GM12878 (cell line): ENCODE data around the gene GALNTL6. TPM values are rescaled to one million over a fixed set of nuclear protein-coding genes. Genes with fewer than 3 reads are reported as not detected.

Experiments used
- ATAC-seq: fragments of 200-7000 bp; cut with Tn5 transposase; 3 replicates; pipeline ENCODE4 v1.9.1; 2020; ENCODE audit warnings: mild to moderate bottlenecking, moderate library complexity
- BruUV-seq: library from RNA; stranded (reverse); fragments of 400-500 nt; replicated peaks from 2 replicates; lab custom pipeline; 2021; lab: Mats Ljungman, UMichigan
- CTCF ChIA-PET: fragments of 300-600 bp; sonication (Branson Sonifier 250); formaldehyde crosslinking; extraction: SDS; loops from one replicate; lab custom pipeline; 2021; ENCODE audit warnings: inconsistent platforms; lab: Yijun Ruan, JAX
- POLR2A ChIA-PET: fragments of 350-600 bp; formaldehyde crosslinking; extraction: SDS; loops from one replicate; lab custom pipeline; 2021; ENCODE audit warnings: inconsistent platforms; lab: Charles Lee
- RAD21 ChIA-PET: fragments of 300-600 bp; sonication (Branson Sonifier 250); formaldehyde crosslinking; loops from one replicate; lab custom pipeline; 2023; ENCODE audit warnings: antibody characterized with exemption; ENCODE audit not compliant: unreplicated experiment; lab: Charles Lee
- SMC1A ChIA-PET: fragments of 300-600 bp; sonication (Branson Sonifier 250); formaldehyde crosslinking; loops from one replicate; lab custom pipeline; 2023; ENCODE audit not compliant: unreplicated experiment, uncharacterized antibody; lab: Charles Lee
- DNase-seq: peaks from one replicate; pipeline ENCODE4 v3.0.0-alpha.2; 2011; ENCODE audit warnings: low read depth, low spot score
- FAIRE-seq: peaks from 3 replicates; lab custom pipeline; 2011; peaks lifted over from hg19 to GRCh38; lab: Jason Lieb, UNC
- H2AFZ ChIP-seq: 2 replicates; pipeline ENCODE4 v1.6.0; 2011; ENCODE audit warnings: low read depth, low read length, control low read depth; ENCODE audit not compliant: control insufficient read depth
- H3K27ac ChIP-seq: 2 replicates; pipeline ENCODE4 v1.5.1; 2011; ENCODE audit warnings: control low read depth; ENCODE audit not compliant: control insufficient read depth, insufficient read depth
- H3K27me3 ChIP-seq, 2 experiments: replicated peaks in 1 of 2; 2 replicates each; pipeline versions ENCODE4 v1.6.0 to v1.6.1; 2011; ENCODE audit warnings: low read length in 1 of 2; ENCODE audit not compliant: control insufficient read depth in 2 of 2, insufficient read depth in 2 of 2
- H3K36me3 ChIP-seq, 2 experiments: 2 replicates each; pipeline ENCODE4 v1.5.1; 2011; ENCODE audit warnings: low read length in 1 of 2; ENCODE audit not compliant: control insufficient read depth in 2 of 2, insufficient read depth in 2 of 2
- H3K4me1 ChIP-seq: 2 replicates; pipeline ENCODE4 v1.6.1; 2011; ENCODE audit warnings: mild to moderate bottlenecking, low read length, moderate library complexity, mixed read lengths; ENCODE audit not compliant: control insufficient read depth, insufficient read depth
- H3K4me2 ChIP-seq: 2 replicates; pipeline ENCODE4 v1.6.0; 2011; ENCODE audit warnings: control low read depth; ENCODE audit not compliant: control insufficient read depth, insufficient read depth
- H3K4me3 ChIP-seq: fragments of 200-600 bp; sonication (generic); 2 replicates; pipeline ENCODE4 v1.5.1; 2016
- H3K79me2 ChIP-seq: 2 replicates; pipeline ENCODE4 v1.6.0; 2011; ENCODE audit warnings: low read length; ENCODE audit not compliant: control insufficient read depth, insufficient read depth
- H3K9ac ChIP-seq: 2 replicates; pipeline ENCODE4 v1.8.0; 2011; ENCODE audit warnings: low read length, control low read depth, mixed read lengths; ENCODE audit not compliant: control insufficient read depth, insufficient read depth
- H3K9me3 ChIP-seq: replicated peaks from 3 replicates; pipeline ENCODE4 v1.5.1; 2011; ENCODE audit warnings: mild to moderate bottlenecking, low read length; ENCODE audit not compliant: control insufficient read depth, insufficient read depth
- H4K20me1 ChIP-seq: 2 replicates; pipeline ENCODE4 v1.6.0; 2011; ENCODE audit not compliant: control insufficient read depth, insufficient read depth
- CBX5 ChIP-seq: sonication (generic); IDR thresholded peaks from 2 replicates; pipeline ENCODE4 v1.6.1; 2016; ENCODE audit warnings: low read depth, moderate library complexity, mild to moderate bottlenecking, inconsistent platforms
- CEBPB ChIP-seq, 2 experiments: fragments of 150-350 bp in 1 of 2; IDR thresholded peaks; 2 replicates each; pipeline ENCODE4 v1.6.1; 2012 to 2014; ENCODE audit warnings: low read depth in 2 of 2, low read length in 2 of 2, borderline replicate concordance in 1 of 2, inconsistent platforms in 1 of 2
- CEBPZ ChIP-seq: fragments of 150-350 bp; IDR thresholded peaks from 2 replicates; pipeline ENCODE4 v1.6.1; 2016; ENCODE audit warnings: low read depth, low read length
- EP300 ChIP-seq, 2 experiments: fragments of 150-350 bp in 1 of 2; IDR thresholded peaks; 2 replicates each; pipeline ENCODE4 v1.6.1; 2011 to 2012; ENCODE audit warnings: low read depth in 2 of 2, low read length in 2 of 2, borderline replicate concordance in 1 of 2, improper control_type of control experiment in 1 of 2, inconsistent platforms in 1 of 2; ENCODE audit not compliant: control insufficient read depth in 1 of 2
- IKZF1 ChIP-seq: fragments of 450-650 bp; conservative IDR thresholded peaks from 2 replicates; pipeline ENCODE4 v1.6.1; 2017; ENCODE audit warnings: antibody characterized with exemption, mild to moderate bottlenecking
- MXI1 ChIP-seq: fragments of 150-350 bp; IDR thresholded peaks from 2 replicates; pipeline ENCODE4 v1.6.1; 2011; ENCODE audit warnings: low read depth, mild to moderate bottlenecking, inconsistent platforms, low read length, improper control_type of control experiment
- MYC ChIP-seq: IDR thresholded peaks from 2 replicates; pipeline ENCODE4 v1.6.1; 2011; ENCODE audit warnings: mild to moderate bottlenecking, low read length, moderate library complexity, inconsistent platforms; ENCODE audit not compliant: insufficient read depth, insufficient replicate concordance, insufficient read length, severe bottlenecking
- NBN ChIP-seq: fragments of 450-650 bp; IDR thresholded peaks from 2 replicates; pipeline ENCODE4 v1.6.1; 2016
- NFXL1 ChIP-seq: fragments of 450-650 bp; IDR thresholded peaks from 2 replicates; pipeline ENCODE4 v1.6.1; 2017; ENCODE audit warnings: antibody characterized with exemption, mild to moderate bottlenecking, borderline replicate concordance
- RELB ChIP-seq: fragments of 450-650 bp; IDR thresholded peaks from 2 replicates; pipeline ENCODE4 v1.6.1; 2017; ENCODE audit warnings: low read depth, mild to moderate bottlenecking, moderate library complexity
- YBX1 ChIP-seq: fragments of 450-650 bp; IDR thresholded peaks from 2 replicates; pipeline ENCODE4 v1.6.1; 2016; ENCODE audit warnings: antibody characterized with exemption
- ZNF274 ChIP-seq: IDR thresholded peaks from one replicate; pipeline ENCODE4 v1.8.0; 2011; ENCODE audit not compliant: insufficient read length, insufficient read depth
- WGBS: methylation state at CpG from one replicate; pipeline ENCODE4 v1.1.6; 2016; ENCODE audit warnings: low lambda C conversion rate; ENCODE audit not compliant: insufficient replicate concordance, insufficient coverage; ENCODE audit errors: missing lambda C conversion rate; 5-methylcytosine and 5-hydroxymethylcytosine counted together
- in situ Hi-C: fragments of 300-500 bp; cut with MboI; formaldehyde crosslinking; loops from 9 replicates; pipeline ENCODE4 v1.14.3; 2018; ENCODE audit warnings: mixed read lengths
- intact Hi-C: fragments of 100-400 bp; cut with micrococcal nuclease; formaldehyde crosslinking; loops from one replicate; pipeline ENCODE4 v1.14.2; 2022; ENCODE audit not compliant: unreplicated experiment
- polyA plus RNA-seq, 11 experiments: library from polyadenylated mRNA; depleted of rRNA in 4 of 11; unstranded in 6 of 11; stranded (reverse) in 5 of 11; fragments of >200 nt; fragmentation: Nextera tagmentation in 4 of 11; fragmentation: Illumina TruSeq in 1 of 11; extraction: Ambion mirVana in 4 of 11; extraction: Trizol in 1 of 11; gene quantifications; 1 replicate in 1 of 11; 2 replicates in 10 of 11; pipeline versions ENCODE4 v1.2.1 to v1.2.3, GENCODE V29; 2011 to 2016; ENCODE audit warnings: inconsistent platforms in 2 of 11, missing spikeins in 2 of 11, low read depth in 1 of 11
- total RNA-seq, 4 experiments: library from RNA; depleted of rRNA in 3 of 4; stranded (reverse); fragments of >200 nt in 3 of 4; fragmentation: Illumina TruSeq in 1 of 4; extraction: Trizol in 1 of 4; gene quantifications; 2 replicates each; pipeline versions ENCODE4 v1.2.1 to v1.2.3, GENCODE V29; 2013 to 2021

Gene GALNTL6
- total and polyA plus RNA-seq, 10 of the 15 experiments (the other 5 are each of a cell fraction or from before 2014, with no cell fraction given), result 0.01 to 0.29 TPM; not detected in 8

- TF ChIP-seq ZNF274 (no peak), NBN (no peak)
Measured at GRCh38 chr4:172143605-172144314, 330.6 kb downstream of the GALNTL6 start (continued).

GRCh38 chr4:172147687-172148086 is 334.5 kb downstream of the GALNTL6 start:
- FAIRE-seq (no peak), ATAC-seq (no peak), DNase-seq (no peak)
- Histone ChIP-seq H3K9me3 (no peaks in the 10 kb centered on the region), H3K27ac (no peak overlapping the region), H3K4me2 (no peak overlapping the region), H4K20me1 (no peaks in the 10 kb centered on the region), H3K4me3 (no peak overlapping the region), H3K36me3 (no peaks in the 10 kb centered on the region), H2AFZ (no peak overlapping the region), H3K9ac (no peak overlapping the region), H3K79me2 (no peaks in the 10 kb centered on the region), H3K27me3 (no peaks in the 10 kb centered on the region), H3K4me1 (no peaks in the 10 kb centered on the region)
- intact Hi-C loops, result no loop called here
- ChIA-PET POLR2A (no interaction called here), SMC1A (interaction anchor here (0.7 to 1.5 kb wide), 2 partner anchors 10 to 121 kb away, joined by 3 to 5 read pairs; no protein-coding TSS in a partner anchor), CTCF (no interaction called here), RAD21 (no interaction called here)
- in situ Hi-C loops, result no loop called here
- no peak for TF ChIP-seq EP300 (IDR thresholded peaks at IDR 0.05; ENCODE audit: borderline replicate concordance in 1 of 2, control insufficient read depth in 1 of 2, low read depth in 2 of 2, low read length in 2 of 2)
- no peak for TF ChIP-seq CEBPZ
- no peak for TF ChIP-seq NFXL1
- TF ChIP-seq IKZF1, result no peak
- TF ChIP-seq RELB, result no peak
- TF ChIP-seq MYC, result no peak
- TF ChIP-seq CEBPB (IDR thresholded peaks at IDR 0.05; ENCODE audit: borderline replicate concordance in 1 of 2, low read depth in 2 of 2, low read length in 2 of 2), result no peak
- TF ChIP-seq MXI1, result no peak
- no peak for TF ChIP-seq YBX1
- no peak for TF ChIP-seq CBX5
- BruUV-seq, result no TSS peak
- 3% methylated on average over 2 of the region's 2 CpGs for WGBS
